Fibroblast of peridontal ligament (primary cell): ENCODE results near the gene TSPAN5.

ENCODE experiments used
- DNase-seq: peaks from one replicate; pipeline ENCODE4 v3.0.0-alpha.2; 2010; ENCODE audit errors: extremely low read depth

The TSPAN5 gene

DNA sequence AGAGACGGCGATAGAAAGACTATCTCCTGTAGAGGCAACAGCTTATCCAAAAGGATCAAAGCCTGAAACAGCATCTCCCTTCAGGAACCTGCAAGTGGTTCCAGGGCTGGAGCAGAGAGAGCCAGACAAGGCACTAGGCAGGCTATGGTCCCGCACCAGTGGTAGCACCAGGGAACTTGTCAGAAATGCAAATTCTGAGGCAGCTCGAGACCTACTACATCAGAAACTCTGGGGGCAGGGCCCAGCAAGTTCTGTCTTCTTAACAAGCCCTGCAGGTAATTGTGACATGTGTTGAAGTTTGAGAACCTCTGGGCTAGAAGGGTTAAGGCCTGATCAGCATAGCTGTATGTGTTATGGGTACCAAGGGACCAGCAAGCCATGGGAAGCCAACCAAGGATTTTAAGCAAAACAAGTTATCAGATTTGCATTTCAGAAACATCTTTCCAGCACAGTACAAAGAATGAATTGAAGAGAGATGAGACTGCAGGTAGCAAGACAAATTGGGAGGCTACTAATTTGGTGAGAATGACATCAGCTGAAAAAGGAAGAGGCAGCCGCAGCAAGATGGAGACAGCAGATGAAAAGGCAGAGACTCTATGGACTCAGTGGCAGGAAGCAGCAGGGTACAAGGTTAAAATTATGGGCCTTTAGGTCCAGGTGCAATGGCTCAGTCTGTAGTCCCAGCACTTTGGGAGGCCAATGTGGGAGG, 139.7 kb downstream of the TSPAN5 start:
- DNase-seq = no peak

DNA sequence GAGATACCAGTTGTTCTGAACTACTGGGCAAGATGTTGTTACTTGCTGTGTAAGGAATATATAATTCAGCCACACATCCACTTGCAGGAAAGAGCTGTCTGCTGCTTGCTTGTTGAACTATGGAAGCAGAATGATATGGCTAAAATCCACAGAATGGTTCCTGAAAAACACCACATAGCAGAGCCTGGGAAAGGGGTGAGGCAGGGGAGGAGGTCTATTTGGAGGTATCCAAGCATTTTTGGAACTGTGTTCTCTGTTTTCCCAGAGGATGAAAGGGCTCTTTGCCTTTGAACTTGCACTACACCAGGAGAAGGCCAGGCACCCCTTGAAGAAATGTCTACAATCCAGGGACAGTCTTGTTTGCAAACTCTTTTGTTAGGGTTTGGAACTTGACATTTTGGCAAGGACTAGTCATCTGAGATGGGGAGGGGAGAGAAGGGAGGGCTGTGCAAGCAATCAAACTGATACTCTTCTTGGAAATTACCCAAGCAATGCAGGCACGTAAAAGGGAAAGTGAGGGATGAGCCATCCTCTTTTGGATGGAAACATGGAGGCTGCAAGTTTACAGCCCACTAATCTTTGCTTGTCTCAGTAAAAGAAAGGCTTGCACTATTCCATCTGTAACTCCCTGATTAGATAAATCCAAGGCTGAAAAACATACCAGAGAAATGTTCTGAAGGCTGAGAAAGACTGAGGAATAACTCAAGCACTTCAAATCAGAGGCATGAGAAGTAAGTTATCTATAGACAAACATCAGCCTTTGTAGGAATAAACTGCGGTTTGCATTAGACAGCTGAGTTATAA, 141.0 kb downstream of the TSPAN5 start:
- peak; percentile 53 for DNase-seq

DNA sequence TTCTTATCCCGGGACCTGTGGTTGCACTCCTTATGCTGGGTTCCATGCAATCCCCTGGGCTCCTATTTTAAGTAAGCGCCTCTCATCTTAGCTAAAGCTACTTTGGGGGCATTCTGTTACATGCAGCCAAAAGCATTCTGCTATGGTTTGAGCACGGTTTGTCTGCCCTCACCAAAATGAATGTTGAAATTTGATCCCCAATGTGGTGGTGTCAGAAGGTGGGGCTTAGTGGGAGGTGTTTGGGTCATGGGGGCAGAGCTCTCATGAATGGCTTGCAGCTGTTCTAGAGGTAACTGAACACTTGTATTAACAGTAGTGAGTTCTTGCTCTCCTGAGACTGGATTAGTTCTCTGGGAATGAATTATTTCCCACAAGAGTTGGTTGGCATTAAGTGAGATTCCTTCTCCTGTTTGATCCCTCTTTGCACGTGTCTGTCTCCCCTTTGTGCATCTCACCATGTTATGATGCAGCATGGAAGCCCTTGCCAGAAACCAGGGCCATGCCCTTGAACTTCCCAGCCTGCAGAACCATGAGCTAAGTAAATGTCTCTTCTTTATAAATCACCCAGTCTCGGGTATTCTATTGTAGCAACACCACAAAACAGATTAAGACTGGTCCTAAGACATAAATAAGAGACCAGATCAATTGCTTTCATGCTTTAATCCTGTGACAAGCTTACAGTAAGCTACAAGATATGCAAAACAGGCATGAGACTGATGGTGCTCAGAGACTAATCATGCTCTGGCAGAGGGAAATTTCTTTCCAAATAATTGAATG, 141.8 kb downstream of the TSPAN5 start:
- DNase-seq = peak; percentile 22

DNA sequence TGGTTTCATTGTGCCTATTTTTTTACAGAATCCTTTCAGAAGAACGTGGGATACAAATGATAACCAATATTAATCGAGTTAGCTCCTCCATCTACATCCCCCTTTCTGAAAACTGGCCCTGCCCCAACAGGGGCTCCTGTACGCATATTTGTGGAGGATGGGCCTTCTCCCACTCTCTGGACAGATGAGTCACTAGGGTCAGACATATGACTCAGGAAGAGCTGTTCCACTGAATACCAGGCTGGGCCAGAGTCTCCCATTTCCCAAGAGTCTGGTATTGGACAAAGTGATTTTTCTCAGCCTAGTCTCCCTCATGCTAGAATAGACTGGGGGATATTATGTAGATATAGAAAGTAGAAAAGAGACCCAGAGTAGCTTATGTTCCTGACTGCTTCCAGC, 142.4 kb downstream of the TSPAN5 start:
- peak; percentile 53 for DNase-seq

DNA sequence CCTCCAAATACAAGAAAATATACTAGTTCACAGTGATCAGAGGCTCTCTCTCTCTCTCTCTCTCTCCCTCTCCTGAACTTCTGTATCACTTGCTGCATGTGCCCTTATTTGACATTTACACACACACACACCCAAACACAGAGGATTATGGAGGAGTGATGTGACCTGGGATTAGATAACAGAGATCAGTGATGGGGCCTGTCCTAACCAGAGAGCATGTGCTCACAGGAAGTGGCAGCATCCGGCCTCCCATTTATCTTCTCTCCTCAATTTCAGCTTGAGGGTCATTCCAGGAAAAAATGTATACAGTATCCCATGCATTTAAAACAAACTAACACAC, 143.0 kb downstream of the TSPAN5 start:
- DNase-seq = no peak

DNA sequence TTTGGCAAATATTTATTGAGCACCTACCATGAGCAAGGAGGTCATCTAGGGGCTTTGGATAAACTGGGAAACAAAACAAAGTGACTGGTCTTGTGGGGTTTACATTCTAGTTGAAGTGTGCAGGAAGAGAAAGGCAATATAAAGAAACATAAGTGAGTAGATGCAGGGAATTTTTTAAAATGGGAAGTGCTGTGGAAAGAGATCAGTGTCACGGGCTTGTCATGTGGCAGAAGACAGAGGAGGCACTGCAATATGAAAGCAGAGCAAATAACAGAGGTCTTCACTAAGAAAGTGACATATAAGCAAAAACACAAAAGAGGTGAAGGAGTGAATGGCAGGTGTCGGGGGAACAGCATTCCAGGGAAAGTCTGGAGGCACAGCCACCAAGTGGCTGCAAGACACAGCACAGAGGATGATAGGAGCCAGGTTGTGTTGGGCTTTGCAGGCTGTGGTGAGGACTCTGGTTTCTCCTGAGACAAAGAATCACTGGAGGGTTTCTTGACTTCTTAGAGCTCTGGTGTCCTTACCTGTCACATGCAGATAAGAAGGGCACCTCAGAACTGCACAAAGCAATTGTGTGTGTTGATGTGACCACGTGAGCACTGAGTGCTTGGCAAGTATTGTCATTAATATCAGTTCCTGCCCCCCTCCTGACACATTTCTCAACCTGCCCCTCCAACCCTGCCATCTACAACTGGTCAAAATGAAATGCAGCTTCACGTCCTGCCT, 143.5 kb downstream of the TSPAN5 start:
- no peak for DNase-seq

DNA sequence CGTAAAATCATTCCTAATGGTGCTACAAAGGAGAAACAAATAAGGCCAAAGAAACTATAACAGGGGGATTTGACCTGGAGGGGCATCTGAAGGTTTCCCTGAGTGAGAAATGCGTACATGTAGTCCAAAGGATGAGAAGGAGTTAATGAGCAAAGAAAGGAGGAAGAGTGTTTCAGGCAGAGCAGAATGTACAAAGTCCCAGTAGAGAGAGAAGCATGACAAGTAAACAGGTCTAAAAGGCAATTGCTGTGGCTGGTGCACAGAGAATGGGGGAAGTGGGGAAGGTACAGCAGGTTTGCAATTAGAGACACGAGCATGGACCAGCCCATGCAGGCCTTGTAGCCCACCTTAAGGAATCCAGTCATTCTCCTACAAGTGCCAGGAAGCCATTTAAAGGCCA, 145.5 kb downstream of the TSPAN5 start:
- DNase-seq = no peak

DNA sequence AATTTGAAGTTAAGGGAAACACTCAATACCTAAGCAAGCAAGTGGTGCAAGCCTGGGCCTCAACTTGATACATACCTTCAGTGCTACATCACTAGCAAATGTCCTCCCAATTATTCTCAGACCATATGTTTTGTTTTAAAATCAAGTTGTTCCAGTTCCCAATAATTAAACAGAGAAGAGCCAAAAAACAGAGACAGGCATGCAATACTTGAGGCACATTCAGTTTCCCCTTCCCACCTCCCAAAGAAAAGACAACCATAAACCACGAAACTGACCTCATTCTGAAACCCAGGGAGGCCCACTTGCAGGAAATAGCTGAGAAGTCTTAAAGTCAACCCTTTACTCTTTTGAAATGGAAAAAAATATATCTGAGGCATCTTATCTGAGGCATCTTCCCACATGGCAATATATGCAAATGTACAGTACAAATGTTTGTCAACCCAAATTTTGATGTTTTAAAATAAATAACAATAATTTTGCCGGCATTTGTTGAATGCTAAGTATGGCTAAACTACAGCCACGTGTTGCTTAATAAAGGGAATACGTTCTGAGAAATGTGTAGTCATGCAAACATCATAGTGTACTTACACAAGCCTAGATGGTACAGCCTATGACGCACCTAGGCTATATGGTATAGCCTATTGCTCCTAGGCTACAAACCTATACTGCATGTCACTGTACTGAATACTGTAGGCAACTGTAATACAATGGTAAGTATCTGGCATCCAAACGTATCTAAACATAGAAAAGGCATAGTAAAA, 147.5 kb downstream of the TSPAN5 start:
- DNase-seq = peak; percentile 98

DNA sequence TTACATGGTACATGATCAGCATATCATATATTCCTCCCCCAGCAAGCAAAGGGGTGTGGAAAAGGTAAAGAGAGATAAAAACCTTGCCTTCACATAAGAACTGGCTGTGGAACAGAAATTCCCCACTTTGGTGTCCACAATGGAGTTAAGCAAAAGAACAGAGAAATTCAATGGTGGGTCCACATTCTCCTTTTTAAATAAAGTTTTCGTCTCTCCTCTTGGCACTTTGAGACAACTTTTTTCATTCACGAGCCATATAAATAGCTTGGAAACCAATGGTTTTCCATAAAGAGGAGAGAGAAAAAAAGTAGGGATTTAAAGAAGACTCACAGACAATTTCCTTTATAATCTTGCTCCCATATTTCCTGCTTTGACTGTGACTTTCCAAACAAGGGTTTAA, 148.1 kb downstream of the TSPAN5 start:
- DNase-seq = no peak

DNA sequence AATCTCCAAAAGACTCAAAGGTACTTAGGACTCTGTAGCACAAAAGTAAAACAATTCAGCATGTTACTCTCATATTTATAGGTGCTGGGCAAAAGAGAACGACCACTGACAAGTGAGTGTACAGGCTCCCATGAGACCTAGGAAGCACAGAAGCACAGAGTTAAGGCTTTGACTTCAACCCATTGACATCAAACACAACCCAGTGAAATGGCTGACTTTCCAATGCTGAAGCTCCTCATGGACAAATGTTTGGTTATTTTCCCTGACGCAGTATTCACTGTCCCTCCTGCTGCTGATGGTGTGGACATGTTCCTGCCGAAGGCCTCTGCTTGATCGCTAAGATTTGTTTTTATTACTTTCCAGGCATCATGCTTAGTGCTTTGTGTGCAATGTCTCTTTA, 148.7 kb downstream of the TSPAN5 start:
- DNase-seq = no peak

DNA sequence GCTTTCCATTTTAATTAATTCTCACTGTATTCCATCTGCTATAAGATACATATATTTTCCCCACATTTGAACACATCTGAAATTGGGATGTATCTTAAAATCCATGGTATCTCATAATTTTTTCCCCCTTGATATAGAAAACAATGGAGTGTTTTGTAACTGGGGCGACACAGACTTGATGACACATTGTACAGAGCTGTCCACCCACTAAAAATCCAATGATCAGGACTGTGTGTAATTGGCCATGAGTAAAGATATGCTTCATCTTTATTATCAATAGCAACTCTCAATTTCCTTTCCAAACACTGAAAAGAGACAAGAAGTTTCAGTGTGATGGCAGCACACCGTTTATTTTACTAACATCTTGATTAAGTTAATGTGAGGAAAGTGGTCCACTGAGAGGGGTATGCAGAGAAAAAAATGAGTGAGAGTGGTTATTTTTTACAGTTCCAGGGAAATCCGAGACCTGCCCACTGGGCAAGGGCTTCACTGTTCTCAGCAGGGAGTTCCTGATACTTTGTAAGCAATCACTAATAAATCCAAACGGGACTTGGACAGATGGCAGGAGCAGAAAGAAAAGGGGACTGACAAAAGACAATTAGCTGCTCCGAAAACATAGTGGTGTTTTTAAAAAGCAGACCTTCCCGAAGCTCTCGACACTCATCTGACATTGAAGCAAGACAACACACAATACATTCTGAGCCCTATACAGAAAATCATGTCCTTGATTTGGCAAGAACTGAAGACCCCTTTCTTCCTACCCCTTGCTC, 149.4 kb downstream of the TSPAN5 start:
- DNase-seq = peak; percentile 24

DNA sequence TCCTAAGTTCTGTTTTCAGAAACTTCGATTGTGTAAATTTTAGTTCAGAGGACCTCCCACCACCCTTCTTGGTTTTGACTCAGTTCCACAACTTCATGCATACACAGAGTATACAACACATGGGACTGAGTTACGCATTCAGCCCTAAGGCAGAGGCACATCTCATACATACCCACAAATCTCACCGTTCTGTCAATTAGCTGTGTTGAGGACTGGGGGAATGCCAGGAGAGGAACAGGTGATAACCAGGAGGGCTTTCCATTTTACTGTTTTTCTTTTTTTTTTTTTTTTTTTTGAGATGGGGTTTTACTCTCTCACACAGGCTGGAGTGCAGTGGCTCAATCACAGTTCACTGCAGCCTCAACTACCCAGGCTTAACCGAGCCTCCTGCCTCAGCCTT, 150.2 kb downstream of the TSPAN5 start:
- DNase-seq = no peak

DNA sequence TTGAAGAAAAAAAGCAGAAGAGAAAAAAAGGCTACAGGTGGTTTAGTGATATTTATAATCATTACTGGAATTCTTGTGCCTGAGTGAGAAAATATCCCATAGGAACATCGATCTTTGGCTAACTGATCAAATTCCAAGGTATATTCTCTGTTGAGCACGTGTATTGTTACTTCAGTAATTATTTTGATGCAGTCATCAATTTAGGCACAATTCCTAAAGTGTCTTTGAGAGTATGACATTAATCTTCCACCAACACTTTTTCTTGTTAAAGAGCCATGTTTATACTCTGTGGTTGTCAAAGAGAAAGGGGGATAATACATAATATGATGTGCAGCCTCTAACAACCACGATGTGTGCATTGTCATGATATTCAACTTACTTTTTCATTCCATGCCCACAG, 151.1 kb downstream of the TSPAN5 start:
- no peak for DNase-seq

DNA sequence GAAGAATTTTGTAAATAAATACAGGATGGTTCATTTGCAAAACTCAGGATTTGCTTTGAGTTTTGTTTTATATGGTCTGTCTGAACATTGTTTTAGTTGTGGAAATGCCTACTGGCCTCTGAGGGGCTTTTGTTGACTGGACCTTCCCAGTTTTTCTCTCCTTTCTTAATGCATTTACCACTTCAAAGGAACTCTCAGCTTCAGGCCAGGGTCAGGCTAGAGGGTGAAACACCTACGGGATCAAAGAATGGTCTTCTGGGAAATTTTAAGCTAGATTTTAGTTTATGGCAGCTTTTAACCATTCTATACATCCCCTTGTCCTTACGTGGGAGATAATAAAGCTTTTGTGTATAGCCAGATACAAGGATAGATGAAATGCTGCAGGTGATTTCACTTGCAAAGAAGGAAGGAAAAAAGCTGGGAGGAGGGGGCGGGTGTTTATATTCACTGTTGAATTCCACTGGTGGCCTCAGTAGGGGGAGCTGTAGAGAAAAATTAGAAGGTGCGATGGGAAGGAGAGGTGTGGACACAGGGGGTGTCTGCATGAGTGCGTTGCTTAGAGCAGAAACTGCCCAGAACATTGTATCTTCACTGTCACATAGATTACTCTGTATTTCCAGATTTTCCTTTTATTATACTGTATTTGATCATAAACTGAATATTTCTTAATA, 151.8 kb downstream of the TSPAN5 start:
- DNase-seq = no peak

DNA sequence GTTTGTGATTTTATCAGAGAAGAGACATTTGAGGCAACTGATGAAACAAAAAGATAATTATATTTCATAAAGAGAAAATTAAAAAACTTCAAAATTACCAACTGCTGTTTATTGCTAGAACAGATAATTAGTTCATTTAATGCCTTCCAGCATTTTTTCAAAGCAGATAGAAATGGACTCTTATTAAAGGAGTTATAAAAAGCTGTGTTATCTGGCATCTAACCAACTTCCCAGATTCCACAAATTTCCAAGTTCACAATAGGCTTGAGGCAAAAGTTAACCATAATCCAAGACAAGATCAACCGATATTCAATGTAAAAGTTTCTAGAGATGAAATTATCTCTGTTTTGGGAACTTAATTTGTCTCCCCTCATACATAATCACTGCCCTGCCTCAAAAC, 152.4 kb downstream of the TSPAN5 start:
- DNase-seq = peak; percentile 41

DNA sequence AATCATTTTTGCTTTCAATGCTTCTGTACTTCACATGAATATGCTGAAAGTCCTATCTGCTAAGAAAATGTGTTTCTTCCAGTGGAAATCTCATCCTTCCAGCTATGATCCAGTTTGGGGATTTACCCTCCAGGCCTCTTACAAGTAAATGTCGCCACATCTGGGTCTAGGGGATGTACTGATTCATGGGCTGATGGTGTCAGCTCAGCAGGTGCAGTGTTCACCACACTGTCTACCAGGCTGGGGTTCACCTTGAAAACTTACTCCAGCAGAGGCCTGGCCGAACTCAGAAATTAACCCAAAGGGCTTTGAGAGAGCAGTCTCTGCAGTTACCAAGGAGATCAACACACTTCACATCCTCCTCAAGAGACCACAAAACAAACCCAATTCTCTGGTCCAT, 154.3 kb downstream of the TSPAN5 start:
- no peak for DNase-seq

DNA sequence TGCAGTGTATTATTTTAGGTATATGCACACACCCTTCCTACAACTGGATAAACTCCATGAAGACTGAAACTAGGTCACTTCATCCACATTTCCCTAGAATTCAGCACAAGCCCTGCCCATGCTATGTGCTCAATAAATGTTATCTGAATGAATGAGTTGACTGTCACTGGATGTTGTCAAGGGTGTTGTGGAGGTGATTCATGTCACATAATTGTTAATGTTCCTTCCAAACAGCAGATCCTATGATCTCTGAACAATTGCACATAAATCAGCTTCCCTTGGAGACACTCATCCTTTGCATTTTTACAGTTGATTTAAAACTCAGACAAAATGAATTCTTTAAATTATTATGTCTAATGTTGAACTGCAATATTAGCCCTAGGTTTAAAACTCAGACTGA, 154.7 kb downstream of the TSPAN5 start:
- no peak for DNase-seq

DNA sequence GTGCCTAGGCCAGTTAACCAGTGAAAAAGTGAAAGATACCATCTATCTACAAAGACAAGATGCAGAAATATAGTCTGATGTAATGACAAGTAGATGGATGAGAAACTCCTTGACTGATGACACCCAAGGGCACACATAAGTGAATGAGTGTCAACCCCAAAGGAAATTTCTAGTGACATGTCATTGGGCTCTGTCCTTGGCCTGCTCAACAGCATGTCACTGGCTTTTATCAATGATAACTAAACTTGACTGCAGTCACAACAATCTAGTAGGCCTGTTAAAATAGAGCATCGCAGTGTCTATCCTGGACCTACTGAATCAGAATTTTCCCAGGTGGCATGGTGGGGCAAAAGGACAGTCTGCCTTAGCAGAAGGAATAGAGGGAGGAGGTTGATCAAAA, 155.8 kb downstream of the TSPAN5 start:
- no peak for DNase-seq

DNA sequence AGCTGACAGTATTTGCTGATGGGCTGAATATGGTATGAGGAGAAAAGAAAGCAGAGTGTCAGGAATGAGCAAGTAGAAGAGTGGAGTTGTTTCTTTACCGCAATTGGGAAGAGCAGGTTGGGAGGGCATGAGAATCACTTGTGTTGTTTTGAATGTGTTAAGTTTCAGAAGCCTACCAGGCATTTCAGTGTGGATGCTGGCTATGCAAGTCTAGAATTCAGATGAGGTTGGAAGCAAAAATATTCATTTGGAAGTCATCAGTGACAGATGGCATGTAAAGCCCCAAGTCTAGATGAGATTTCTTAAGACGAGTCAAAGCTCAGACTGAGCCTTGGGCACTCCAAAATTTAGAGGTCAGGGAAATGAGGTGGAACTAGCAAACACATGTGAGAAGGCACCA, 156.4 kb downstream of the TSPAN5 start:
- DNase-seq = no peak

DNA sequence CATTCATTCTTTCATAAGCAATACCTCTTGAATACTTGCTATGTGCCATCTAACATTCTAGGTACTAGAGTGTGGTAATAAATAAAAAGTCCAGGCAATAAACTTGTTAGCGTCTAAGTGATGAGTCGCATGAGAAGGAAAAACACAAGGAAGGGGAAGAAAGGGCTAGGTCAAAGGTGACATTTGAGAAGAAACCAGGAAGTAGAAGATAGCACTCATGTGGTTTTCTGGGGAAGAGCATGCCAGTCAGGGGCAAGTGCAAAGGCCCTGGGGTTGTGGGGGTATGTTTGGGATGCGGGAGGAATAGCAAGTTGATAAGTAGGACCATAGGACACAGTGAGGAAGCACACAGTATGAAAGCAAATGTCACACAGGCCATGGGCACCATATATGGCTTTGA, 157.0 kb downstream of the TSPAN5 start:
- no peak for DNase-seq
